AG09319 (cell line): ENCODE results near the gene TRA2A.
A peak's percentile ranks its signal among the peaks of the same experiment; 100 is the strongest.

Experiments
- DNase-seq: peaks from one replicate; pipeline ENCODE4 v3.0.0-alpha.2; 2010; ENCODE audit warnings: low read depth; ENCODE audit errors: extremely low read depth
- CTCF ChIP-seq: IDR thresholded peaks from 2 replicates; pipeline ENCODE4 v1.5.1; 2011; ENCODE audit warnings: low read depth, mild to moderate bottlenecking, inconsistent platforms, low read length, moderate library complexity

The TRA2A gene

GRCh38 chr7:23469150-23469960 is 62.4 kb downstream of the TRA2A start:
- no peak for TF ChIP-seq CTCF
- no peak for DNase-seq

DNA sequence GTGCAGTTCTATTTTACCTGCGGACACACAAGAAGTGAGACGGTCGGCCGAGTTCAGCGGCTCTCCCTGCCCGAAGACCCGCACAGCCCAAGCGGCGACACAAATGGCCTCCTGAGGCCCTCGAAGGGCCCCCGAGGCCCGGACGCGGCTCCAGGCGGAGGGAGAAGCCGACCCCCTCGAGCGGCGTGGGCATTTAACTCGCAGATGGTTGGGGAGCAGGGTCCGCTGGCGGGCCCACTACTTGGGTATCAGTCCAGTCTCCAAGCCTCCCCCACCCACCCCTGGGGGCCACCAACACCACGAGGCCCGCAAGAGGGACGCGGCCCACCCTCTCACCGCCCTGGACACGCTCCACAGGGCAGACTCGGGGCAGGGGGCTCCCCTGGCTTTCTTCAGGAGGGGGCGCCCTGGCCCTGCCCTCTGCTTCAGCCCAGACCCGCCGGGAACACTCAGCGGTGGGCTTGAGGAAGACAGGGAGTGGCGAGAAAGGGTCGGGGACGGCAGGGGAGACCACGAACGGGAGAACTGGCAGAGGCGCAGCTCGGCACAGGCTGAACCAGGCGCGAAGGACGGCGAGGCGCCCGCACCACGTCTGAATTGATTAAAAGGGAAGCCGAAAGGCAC is 63.1 kb downstream of the TRA2A start:
- no peak for DNase-seq
- no peak for TF ChIP-seq CTCF

DNA sequence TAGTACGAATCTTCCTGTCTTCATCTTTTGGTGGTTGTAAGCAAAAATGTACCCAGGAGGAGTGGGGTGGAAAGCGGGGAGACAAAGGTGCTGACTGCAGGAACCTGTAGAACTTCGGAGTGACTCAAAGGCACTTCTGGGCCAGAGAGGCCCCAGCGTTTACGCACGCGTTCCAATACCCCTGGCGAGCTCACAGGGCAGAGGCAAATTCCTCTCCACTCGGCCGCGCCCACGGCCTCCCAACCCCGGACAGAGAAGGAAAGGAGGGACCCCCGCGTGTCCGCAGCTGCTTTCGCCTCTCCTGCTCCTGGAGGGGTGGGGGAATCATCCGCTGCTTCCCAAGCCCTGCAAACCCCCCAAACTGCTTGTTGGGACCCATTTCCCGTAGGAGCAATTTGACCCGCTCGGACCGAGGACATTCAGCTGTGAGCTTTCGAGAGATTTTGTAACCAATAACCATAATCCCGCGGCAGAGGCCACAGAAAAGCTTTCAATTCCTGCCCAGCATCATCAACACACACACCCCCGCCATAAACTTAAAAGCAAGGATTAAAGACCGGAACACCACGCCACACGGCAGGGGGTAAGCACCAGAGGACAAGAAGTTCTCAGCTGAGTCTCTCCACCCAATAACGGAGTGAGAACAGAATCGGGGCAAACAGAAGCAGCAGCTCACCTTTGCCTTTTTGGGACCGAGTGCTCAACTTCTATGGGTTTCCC is 63.8 kb downstream of the TRA2A start:
- no peak for DNase-seq
- no peak for TF ChIP-seq CTCF

DNA sequence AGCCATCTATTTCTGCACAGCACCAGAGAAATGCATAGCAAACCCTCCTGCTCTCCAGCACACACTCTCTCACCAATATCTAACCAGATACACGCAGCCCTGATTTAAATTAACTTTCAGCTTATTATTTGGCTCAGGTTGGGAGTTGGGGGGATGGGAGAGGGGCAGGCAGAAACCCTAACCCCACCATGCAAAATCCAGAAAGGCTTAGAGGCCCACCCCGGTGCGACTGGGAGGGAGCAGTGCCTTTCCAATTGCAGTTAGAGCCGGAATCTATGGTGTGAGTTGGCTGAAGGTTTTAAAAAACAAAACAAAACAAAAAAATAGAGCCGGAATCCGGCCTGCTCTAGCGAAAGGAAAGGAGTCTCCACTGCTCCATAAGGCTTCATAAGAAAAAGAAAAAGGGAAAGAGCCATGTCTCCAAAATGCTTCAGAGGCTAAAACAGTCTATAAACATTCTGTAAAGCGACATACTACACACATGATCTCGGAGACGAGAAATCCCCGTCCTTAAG is 64.4 kb downstream of the TRA2A start:
- TF ChIP-seq CTCF, result no peak

DNA sequence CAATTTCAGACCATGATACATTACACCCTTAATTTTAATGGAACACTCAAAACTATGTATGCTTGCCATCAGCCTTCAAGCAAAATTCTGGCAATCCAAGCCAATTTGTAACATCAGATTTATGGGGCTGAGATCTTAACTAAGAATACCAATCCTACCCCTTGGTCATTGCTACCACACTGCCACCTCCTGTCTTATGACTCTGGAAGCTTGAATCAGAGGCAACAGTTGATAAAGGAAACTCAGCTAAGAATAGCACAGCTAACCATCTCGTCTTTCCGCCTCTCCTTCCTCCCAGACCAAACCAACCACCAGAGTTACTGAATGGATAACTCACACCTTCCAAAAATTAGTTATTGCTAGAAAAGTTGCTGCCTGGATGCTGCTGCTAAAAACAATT is 68.9 kb downstream of the TRA2A start:
- peak; percentile 57 for TF ChIP-seq CTCF
- DNase-seq, result no peak

More for the DNA sequence above, 64.4 kb downstream of the TRA2A start:
- DNase-seq, result no peak

- TF ChIP-seq CTCF, result no peak
Observed at GRCh38 chr7:23458044-23458443, 73.7 kb downstream of the TRA2A start.

More at GRCh38 chr7:23458044-23458443, 73.7 kb downstream of the TRA2A start:
- no peak for DNase-seq
